ENCODE measurements around the gene ANKFY1. TPM values are rescaled to one million over a fixed set of nuclear protein-coding genes. Genes with fewer than 3 reads are reported as not detected.

The ANKFY1 gene
- 28.7 to 34.8 TPM (median 31.3 TPM) in 5 replicates for total RNA-seq (2022; extraction: Qiagen RNA extraction; ENCODE audit: low read depth)

GRCh38 chr17:4263282-4264215, at the start of gene ANKFY1:
TSS of gene ANKFY1 (minus strand) at chr17:4263979. CDS start at chr17:4263941, 38 bp downstream.

Other genes starting within 250 kb of the ANKFY1 start
- gene ZZEF1, start 120.9 kb downstream of the ANKFY1 start, total RNA-seq (2022; extraction: Qiagen RNA extraction; ENCODE audit: low read depth) = 11.5 to 15.8 TPM (median 14.6 TPM) in 5 replicates
- gene CYB5D2, start 120.8 kb downstream of the ANKFY1 start, total RNA-seq (2022; extraction: Qiagen RNA extraction; ENCODE audit: low read depth) = 15.3 to 18.2 TPM (median 16.3 TPM) in 5 replicates
- 73.1 to 95.8 TPM (median 92.1 TPM) in 5 replicates for gene UBE2G1, start 102.7 kb upstream of the ANKFY1 start, total RNA-seq (2022; extraction: Qiagen RNA extraction; ENCODE audit: low read depth)
- 0.05 TPM in 1 of 5 replicates, not detected in the others for gene SPNS3, start 170.0 kb upstream of the ANKFY1 start, total RNA-seq (2022; extraction: Qiagen RNA extraction; ENCODE audit: low read depth)
- gene SPNS2, start 234.9 kb upstream of the ANKFY1 start, total RNA-seq (2022; extraction: Qiagen RNA extraction; ENCODE audit: low read depth) = 7.3 to 13.9 TPM (median 10.7 TPM) in 5 replicates